Colonic mucosa (tissue), 4 donors: ENCODE data around the gene CRK. TPM values are rescaled to one million over a fixed set of nuclear protein-coding genes. Genes with fewer than 3 reads are reported as not detected.
A peak's percentile ranks its signal among the peaks of the same experiment; 100 is the strongest.
"Not testable (repeated sequence)": the region's sequence is repeated elsewhere in the genome, so short reads cannot be mapped to it uniquely, and the experiment has no call there.

Source experiments
- DNase-seq: peaks from one replicate; pipeline ENCODE4 v3.0.0-alpha.2; 2020
- H3K27ac ChIP-seq: fragments of 200-600 bp; one replicate; pipeline ENCODE4 v1.8.0; 2021
- H3K27me3 ChIP-seq: fragments of 200-600 bp; one replicate; pipeline ENCODE4 v1.8.0; 2021
- H3K36me3 ChIP-seq: fragments of 200-600 bp; one replicate; pipeline ENCODE4 v1.8.0; 2021
- H3K4me1 ChIP-seq: fragments of 200-600 bp; one replicate; pipeline ENCODE4 v1.8.0; 2021; ENCODE audit warnings: mild to moderate bottlenecking
- H3K4me3 ChIP-seq: fragments of 200-600 bp; one replicate; pipeline ENCODE4 v1.8.0; 2021
- H3K9ac ChIP-seq, 2 donors: one replicate each; pipeline ENCODE4 v1.7.0; 2013; ENCODE audit warnings: control low read depth in 2 of 2, low read depth in 2 of 2, low read length in 2 of 2
- H3K9me3 ChIP-seq: fragments of 200-600 bp; one replicate; pipeline ENCODE4 v1.8.0; 2021
- intact Hi-C: fragments of 100-400 bp; cut with DNase I; formaldehyde crosslinking; loops from one replicate; pipeline ENCODE4 v1.14.1; 2022
- total RNA-seq, 2 donors: library from RNA; stranded (reverse); fragmentation: NEBNext Ultra II Directional in 1 of 2; extraction: Animal tissue kit (Norgen Biotek cat#: 25700) in 1 of 2; gene quantifications; one replicate each; pipeline ENCODE4 v1.2.1, GENCODE V29; 2021
- TF ChIP-seq, protein P1 (sequence below): fragments of 200-600 bp; IDR thresholded peaks from one replicate; pipeline ENCODE4 v1.8.0; 2022; ENCODE audit warnings: antibody characterized with exemption, mild to moderate bottlenecking
- donor health status: healthy.
- donor health status: DM: no; HTN: no; CAD: no.
- donor health status: DM: no; HTN: no; CAD: no.

Gene CRK
- total RNA-seq, 2 donors from 2014 or later = 74.5 to 82.0 TPM

DNA sequence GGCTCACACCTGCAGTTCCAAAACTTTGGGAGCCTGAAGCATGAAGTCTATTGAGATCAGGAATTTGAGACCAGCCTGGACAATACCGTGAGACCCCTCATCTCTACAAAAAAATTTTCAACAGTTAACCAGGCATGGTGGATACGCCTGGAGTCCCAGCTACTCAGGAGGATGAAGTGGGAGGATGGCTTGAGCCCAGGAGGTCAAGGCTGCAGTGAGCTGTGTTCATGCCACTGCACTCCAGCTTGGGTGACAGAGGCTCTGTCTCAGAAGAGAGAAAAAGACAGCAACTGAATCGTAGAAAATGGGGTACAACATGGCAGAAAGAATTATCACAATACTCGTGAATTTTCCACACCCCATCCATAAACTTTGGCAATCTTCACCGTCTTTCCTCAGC is 3.2 kb downstream of the CRK start:
- Histone ChIP-seq H3K9me3 (no peaks in the 10 kb centered on the region), H3K36me3 (no peaks in the 10 kb centered on the region), H3K27me3 (no peaks in the 10 kb centered on the region), H3K4me1 (peaks cover 27% of the 10 kb centered on the region), H3K4me3 (no peak overlapping the region), H3K9ac (no peak overlapping the region), H3K27ac (no peak overlapping the region)
- no peak for DNase-seq
- intact Hi-C loops = loop anchor here (10.0 kb wide), 1 partner anchor 88 kb away; no protein-coding TSS in a partner anchor
- TF ChIP-seq, protein P1, sequence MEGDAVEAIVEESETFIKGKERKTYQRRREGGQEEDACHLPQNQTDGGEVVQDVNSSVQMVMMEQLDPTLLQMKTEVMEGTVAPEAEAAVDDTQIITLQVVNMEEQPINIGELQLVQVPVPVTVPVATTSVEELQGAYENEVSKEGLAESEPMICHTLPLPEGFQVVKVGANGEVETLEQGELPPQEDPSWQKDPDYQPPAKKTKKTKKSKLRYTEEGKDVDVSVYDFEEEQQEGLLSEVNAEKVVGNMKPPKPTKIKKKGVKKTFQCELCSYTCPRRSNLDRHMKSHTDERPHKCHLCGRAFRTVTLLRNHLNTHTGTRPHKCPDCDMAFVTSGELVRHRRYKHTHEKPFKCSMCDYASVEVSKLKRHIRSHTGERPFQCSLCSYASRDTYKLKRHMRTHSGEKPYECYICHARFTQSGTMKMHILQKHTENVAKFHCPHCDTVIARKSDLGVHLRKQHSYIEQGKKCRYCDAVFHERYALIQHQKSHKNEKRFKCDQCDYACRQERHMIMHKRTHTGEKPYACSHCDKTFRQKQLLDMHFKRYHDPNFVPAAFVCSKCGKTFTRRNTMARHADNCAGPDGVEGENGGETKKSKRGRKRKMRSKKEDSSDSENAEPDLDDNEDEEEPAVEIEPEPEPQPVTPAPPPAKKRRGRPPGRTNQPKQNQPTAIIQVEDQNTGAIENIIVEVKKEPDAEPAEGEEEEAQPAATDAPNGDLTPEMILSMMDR = no peak

DNA sequence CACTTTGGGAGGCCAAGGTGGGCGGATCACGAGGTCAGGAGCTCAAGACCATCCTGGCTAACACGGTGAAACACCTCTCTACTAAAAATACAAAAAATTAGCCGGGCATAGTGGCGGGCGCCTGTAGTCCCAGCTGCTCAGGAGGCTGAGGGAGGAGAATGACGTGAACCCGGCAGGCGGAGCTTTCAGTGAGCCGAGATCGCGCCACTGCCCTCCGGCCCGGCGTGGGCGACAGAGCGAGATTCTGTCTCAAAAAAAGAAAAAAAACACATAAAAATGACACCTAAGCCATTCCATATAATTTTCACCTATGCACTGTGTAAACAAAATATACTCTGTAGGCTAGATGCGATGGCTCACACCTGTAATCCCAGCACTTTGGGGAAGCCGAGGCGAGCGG is 5.8 kb downstream of the CRK start:
- not testable (repeated sequence) for H3K27me3 ChIP-seq, DNase-seq, H3K4me3 ChIP-seq, H3K36me3 ChIP-seq, H3K9ac ChIP-seq, H3K27ac ChIP-seq, H3K9me3 ChIP-seq
- intact Hi-C loops = loop anchor here (10.0 kb wide), 1 partner anchor 85 kb away; no protein-coding TSS in a partner anchor
- H3K4me1 ChIP-seq = peaks cover 27% of the 10 kb centered on the region

DNA sequence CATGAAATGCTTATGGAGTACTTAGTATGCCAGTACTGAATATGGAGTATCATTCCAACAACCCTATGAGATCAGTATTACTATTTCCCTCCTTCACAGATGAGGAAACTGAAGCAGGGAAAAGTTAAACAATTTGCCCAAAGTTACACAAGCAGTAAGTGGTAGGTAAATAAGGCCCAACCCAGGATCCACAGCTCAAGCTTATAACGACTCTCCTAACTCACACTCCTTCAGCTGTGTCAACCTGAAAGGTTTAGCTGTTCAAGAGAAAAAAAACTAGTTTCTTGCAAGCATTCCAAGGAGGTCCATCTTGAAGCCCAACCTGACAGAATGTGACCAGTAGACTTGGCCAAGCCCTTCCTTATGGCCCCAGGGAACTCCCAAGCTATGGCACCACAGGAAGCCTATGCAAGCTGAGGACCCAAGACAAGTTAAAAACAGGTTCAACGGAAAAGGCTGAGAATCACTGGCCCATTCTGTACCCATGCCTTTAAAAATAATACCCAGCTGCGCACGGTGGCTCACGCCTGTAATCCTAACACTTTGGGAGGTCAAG is 6.5 kb downstream of the CRK start:
- intact Hi-C loops = no loop called here
- TF ChIP-seq, protein P1 = no peak
- Histone ChIP-seq H3K4me1 (peaks cover 25% of the 10 kb centered on the region), H3K27ac (peak overlapping the region; percentile 55), H3K9ac (no peak overlapping the region), H3K9me3 (no peaks in the 10 kb centered on the region), H3K4me3 (no peak overlapping the region), H3K27me3 (no peaks in the 10 kb centered on the region), H3K36me3 (no peaks in the 10 kb centered on the region)
- DNase-seq = no peak

DNA sequence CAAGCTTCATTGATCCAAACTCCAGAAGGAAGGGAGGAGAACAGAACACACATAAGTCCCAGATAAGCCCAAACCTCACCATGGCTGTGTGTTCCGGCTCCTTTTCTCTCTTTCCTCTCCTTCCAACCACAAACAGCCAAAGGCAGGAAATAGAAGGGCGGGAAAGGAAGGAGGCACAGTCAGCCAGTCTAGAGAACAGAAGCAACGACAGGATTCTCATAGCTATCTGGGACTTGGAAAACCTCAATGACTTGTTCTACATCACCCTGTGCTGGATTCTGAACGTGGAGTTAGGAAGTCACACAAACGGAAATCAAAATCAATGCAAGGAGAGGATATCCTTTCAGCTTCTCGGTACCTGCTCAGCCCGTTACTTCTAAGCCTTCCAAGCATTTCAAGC is 9.0 kb downstream of the CRK start:
- no peak overlapping the region for H3K9ac ChIP-seq
- DNase-seq = no peak

DNA sequence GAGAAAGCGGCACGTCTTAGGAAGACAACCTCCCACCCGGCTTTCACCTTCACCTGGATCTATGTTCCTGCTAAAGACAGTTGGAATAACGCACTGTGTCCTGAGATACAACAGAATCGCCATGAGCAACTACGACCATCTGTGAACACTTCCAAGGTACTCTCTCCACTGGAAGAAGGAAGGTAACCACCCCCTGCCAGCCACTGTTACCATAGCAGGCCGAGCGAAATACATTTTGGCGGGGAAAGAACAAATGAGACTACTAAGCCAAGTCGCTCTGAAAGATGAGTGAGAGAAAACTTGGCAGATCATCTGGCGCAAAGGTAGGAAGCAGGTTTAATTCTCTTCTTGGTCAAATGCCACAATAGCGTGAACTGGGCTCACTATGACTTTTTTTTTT is 9.8 kb downstream of the CRK start:
- no peaks in the 10 kb centered on the region for H3K9me3 ChIP-seq
- TF ChIP-seq, protein P1 = no peak
- H3K27ac ChIP-seq = no peak overlapping the region
- no peak overlapping the region for H3K9ac ChIP-seq
- DNase-seq = no peak
- intact Hi-C loops = no loop called here
- H3K4me1 ChIP-seq = peaks cover 14% of the 10 kb centered on the region
- no peaks in the 10 kb centered on the region for H3K36me3 ChIP-seq
- H3K27me3 ChIP-seq = no peaks in the 10 kb centered on the region
- no peak overlapping the region for H3K4me3 ChIP-seq

More for the DNA sequence above, 9.0 kb downstream of the CRK start:
- H3K9me3 ChIP-seq = no peaks in the 10 kb centered on the region
- H3K27me3 ChIP-seq = no peaks in the 10 kb centered on the region
- H3K4me1 ChIP-seq = peaks cover 14% of the 10 kb centered on the region
- H3K27ac ChIP-seq = no peak overlapping the region
- no peak overlapping the region for H3K4me3 ChIP-seq
- intact Hi-C loops = no loop called here
- H3K36me3 ChIP-seq = no peaks in the 10 kb centered on the region
- TF ChIP-seq, protein P1 = no peak

DNA sequence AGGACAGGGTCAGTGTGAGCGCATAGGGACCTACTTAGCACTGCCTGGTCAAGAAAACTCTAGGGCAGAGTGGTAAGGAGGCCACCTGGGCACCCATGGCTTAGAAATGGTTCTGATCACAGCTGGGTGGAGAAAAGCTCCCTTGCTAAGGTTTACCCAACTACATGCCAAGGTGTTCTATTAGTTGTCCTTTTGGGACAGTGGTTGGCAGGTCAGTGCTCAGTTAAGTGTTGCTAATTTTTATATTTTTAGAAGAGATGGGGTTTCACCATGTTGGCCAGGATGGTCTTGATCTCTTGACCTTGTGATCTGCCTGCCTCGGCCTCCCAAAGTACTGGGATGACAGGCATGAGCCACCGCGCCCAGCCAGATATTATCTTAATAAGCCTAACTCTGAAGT is 10.3 kb downstream of the CRK start:
- H3K36me3 ChIP-seq, DNase-seq, H3K9ac ChIP-seq, H3K27me3 ChIP-seq, intact Hi-C loops, H3K27ac ChIP-seq, H3K9me3 ChIP-seq, H3K4me3 ChIP-seq: not testable (repeated sequence)
- peaks cover 14% of the 10 kb centered on the region for H3K4me1 ChIP-seq

DNA sequence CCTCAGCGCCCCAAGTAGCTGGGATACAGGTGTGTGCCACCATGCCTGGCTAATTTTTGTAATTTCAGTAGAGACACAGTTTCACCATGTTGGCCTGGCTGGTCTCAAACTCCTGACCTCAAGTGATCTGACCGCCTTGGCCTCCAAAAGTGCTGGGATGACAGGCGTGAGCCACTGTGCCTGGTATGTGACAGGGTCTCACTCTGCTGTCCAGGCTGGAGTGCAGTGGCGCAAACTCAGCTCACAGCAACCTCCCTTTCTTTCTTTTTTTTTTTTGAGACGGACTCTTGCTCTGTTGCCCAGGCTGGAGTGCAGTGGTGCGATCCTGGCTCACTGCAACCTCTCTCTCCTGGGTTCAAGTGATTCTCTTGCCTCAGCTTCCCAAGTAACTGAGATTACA is 13.3 kb downstream of the CRK start:
- H3K36me3 ChIP-seq, H3K9me3 ChIP-seq, H3K4me1 ChIP-seq, DNase-seq, intact Hi-C loops, H3K4me3 ChIP-seq, H3K27me3 ChIP-seq, H3K9ac ChIP-seq, H3K27ac ChIP-seq: not testable (repeated sequence)
